K562 (cell line): ENCODE results near the gene AMFR. TPM values are rescaled to one million over a fixed set of nuclear protein-coding genes. Genes with fewer than 3 reads are reported as not detected.

ENCODE experiments used
- ATAC-seq: fragments of 200-7000 bp; cut with Tn5 transposase; 3 replicates; pipeline ENCODE4 v1.9.1; 2020; ENCODE audit warnings: moderate library complexity
- BruUV-seq: library from RNA; stranded (reverse); fragments of 400-500 nt; replicated peaks from 2 replicates; lab custom pipeline; 2021; lab: Mats Ljungman, UMichigan
- CTCF ChIA-PET: fragments of 300-600 bp; formaldehyde crosslinking; extraction: SDS; loops from one replicate; lab custom pipeline; 2021; ENCODE audit warnings: low intra/inter-chr PET ratio; lab: Yijun Ruan, JAX
- POLR2A ChIA-PET: fragments of 300-600, 350-650 bp; sonication (Branson Sonifier 250); formaldehyde crosslinking; extraction: SDS; loops from one replicate; lab custom pipeline; 2021; ENCODE audit warnings: antibody characterized with exemption, inconsistent platforms; lab: Yijun Ruan, JAX
- DNase-seq, 4 experiments: peaks; one replicate each; pipeline versions ENCODE4 v3.0.0 to v3.0.0-alpha.2; 2011 to 2018; ENCODE audit warnings: low spot score in 3 of 4, mixed read lengths in 3 of 4; ENCODE audit errors: extremely low read depth in 1 of 4
- FAIRE-seq: peaks from 2 replicates; lab custom pipeline; 2011; peaks lifted over from hg19 to GRCh38; lab: Jason Lieb, UNC
- H2AFZ ChIP-seq: 2 replicates; pipeline ENCODE4 v1.6.0; 2011; ENCODE audit warnings: low read depth, low read length, control low read depth, inconsistent platforms
- H3K27ac ChIP-seq: fragments of 200-600 bp; 3 replicates; pipeline ENCODE4 v1.8.0; 2011; ENCODE audit warnings: low read depth, mild to moderate bottlenecking, control low read depth, inconsistent platforms, low read length, moderate library complexity, mixed read lengths; ENCODE audit errors: extremely low read depth
- H3K27me3 ChIP-seq, 2 experiments: fragments of 300-600 bp in 1 of 2; 2 replicates in 1 of 2; 3 replicates in 1 of 2; pipeline versions ENCODE4 v1.6.0 to v1.8.0; 2011; ENCODE audit warnings: inconsistent platforms in 2 of 2, low read length in 2 of 2, mild to moderate bottlenecking in 1 of 2, mixed read lengths in 1 of 2, moderate library complexity in 1 of 2; ENCODE audit not compliant: control insufficient read depth in 2 of 2, insufficient read depth in 2 of 2
- H3K36me3 ChIP-seq: fragments of 300-600 bp; 3 replicates; pipeline ENCODE4 v1.8.0; 2011; ENCODE audit warnings: mild to moderate bottlenecking, low read length, inconsistent platforms; ENCODE audit not compliant: control insufficient read depth, insufficient read depth
- H3K4me1 ChIP-seq, 2 experiments: fragments of 200-600 bp in 1 of 2; replicated peaks in 1 of 2; 2 replicates in 1 of 2; 3 replicates in 1 of 2; pipeline versions ENCODE4 v1.5.1 to v1.8.0; 2011; ENCODE audit warnings: inconsistent platforms in 2 of 2, low read length in 2 of 2, mild to moderate bottlenecking in 1 of 2, mixed read lengths in 1 of 2, moderate library complexity in 1 of 2; ENCODE audit not compliant: control insufficient read depth in 2 of 2, insufficient read depth in 2 of 2
- H3K4me2 ChIP-seq: 2 replicates; pipeline ENCODE4 v1.6.1; 2011; ENCODE audit warnings: low read length, control low read depth, inconsistent platforms, mixed read lengths; ENCODE audit not compliant: insufficient read depth
- H3K4me3 ChIP-seq: fragments of 200-600 bp; sonication (generic), shearing (Covaris generic); 2 replicates; pipeline ENCODE4 v1.5.1; 2016; ENCODE audit warnings: control low read depth, inconsistent platforms
- H3K79me2 ChIP-seq: fragments of 200-600 bp; 3 replicates; pipeline ENCODE4 v1.8.0; 2011; ENCODE audit warnings: low read length, inconsistent platforms; ENCODE audit not compliant: control insufficient read depth, insufficient read depth
- H3K9ac ChIP-seq, 2 experiments: 2 replicates each; pipeline versions ENCODE4 v1.6.0 to v1.6.1; 2011; ENCODE audit warnings: low read depth in 2 of 2, low read length in 2 of 2, control low read depth in 1 of 2, inconsistent platforms in 1 of 2, mild to moderate bottlenecking in 1 of 2, mixed read lengths in 1 of 2; ENCODE audit not compliant: insufficient read depth in 1 of 2
- H3K9me1 ChIP-seq: one replicate; pipeline ENCODE4 v1.6.0; 2011; ENCODE audit warnings: inconsistent platforms, mild to moderate bottlenecking, low read length, moderate library complexity; ENCODE audit not compliant: control insufficient read depth, insufficient read depth
- H3K9me3 ChIP-seq: replicated peaks from 2 replicates; pipeline ENCODE4 v1.5.1; 2011; ENCODE audit warnings: low read depth, low read length, inconsistent platforms; ENCODE audit not compliant: control insufficient read depth, insufficient read depth
- H4K20me1 ChIP-seq: replicated peaks from 2 replicates; pipeline ENCODE4 v1.6.1; 2011; ENCODE audit warnings: low read length, inconsistent platforms, mixed read lengths; ENCODE audit not compliant: control insufficient read depth, insufficient read depth
- CREB5 ChIP-seq: fragments of 250-450 bp; sonication (Bioruptor Pico); IDR thresholded peaks from 2 replicates; pipeline ENCODE4 v1.5.0; 2020; ENCODE audit warnings: mild to moderate bottlenecking
- FOXJ3 ChIP-seq: sonication (generic); formaldehyde crosslinking; IDR thresholded peaks from 2 replicates; pipeline ENCODE4 v1.4.0; 2020; ENCODE audit warnings: mild to moderate bottlenecking, missing genetic modification reagents
- KLF10 ChIP-seq: fragments of 250-450 bp; sonication (Bioruptor Pico); IDR thresholded peaks from 2 replicates; pipeline ENCODE4 v1.6.1; 2021; ENCODE audit warnings: matching md5 sums
- PML ChIP-seq: IDR thresholded peaks from 2 replicates; pipeline ENCODE4 v1.6.1; 2012; ENCODE audit warnings: low read length, inconsistent platforms
- in situ Hi-C: fragments of 300-500 bp; cut with MboI; formaldehyde crosslinking; loops from 4 replicates; pipeline ENCODE4 v1.15.0; 2018; ENCODE audit warnings: inconsistent platforms, mixed read lengths
- intact Hi-C: fragments of 100-400 bp; cut with micrococcal nuclease; formaldehyde crosslinking; loops from 2 replicates; pipeline ENCODE4 v1.14.2; 2022
- polyA plus RNA-seq, 8 experiments: library from polyadenylated mRNA; depleted of rRNA in 4 of 8; stranded (reverse) in 5 of 8; unstranded in 3 of 8; fragments of >200 nt; fragmentation: Nextera tagmentation in 2 of 8; fragmentation: Illumina TruSeq in 1 of 8; extraction: Ambion mirVana in 2 of 8; extraction: Trizol in 1 of 8; gene quantifications; 2 replicates each; pipeline versions ENCODE4 v1.2.1 to v1.2.3, GENCODE V29; 2011 to 2014; ENCODE audit warnings: inconsistent platforms in 1 of 8, missing spikeins in 1 of 8
- total RNA-seq, 7 experiments: library from RNA; depleted of rRNA in 6 of 7; stranded (reverse); fragments of >200 nt in 6 of 7; fragmentation: Illumina TruSeq in 2 of 7; extraction: Trizol in 2 of 7; gene quantifications; 2 replicates each; pipeline versions ENCODE4 v1.2.1 to v1.2.3, GENCODE V29; 2011 to 2021; ENCODE audit warnings: low replicate concordance in 1 of 7
- TF ChIP-seq, protein P1 (sequence below): fragments of 250-450 bp; sonication (Bioruptor Pico); IDR thresholded peaks from 2 replicates; pipeline ENCODE4 v1.4.0; 2020

AMFR gene
- total and polyA plus RNA-seq, 9 of the 15 experiments (the other 6 are each of a cell fraction or from before 2014, with no cell fraction given) = 15.6 to 113 (median 58.4) TPM

- TF ChIP-seq CREB5 (CRISPR knock-in tag) (no peak), PML (no peak)
Measured at GRCh38 chr16:56438038-56438437, 12.7 kb upstream of the AMFR start (continued).

- no peak overlapping the region for H3K4me2 ChIP-seq
- POLR2A ChIA-PET = no interaction called here
- in situ Hi-C loops (no loop called here), intact Hi-C loops (no loop called here)
- H3K36me3 ChIP-seq = peaks cover 83% of the 10 kb centered on the region
- FAIRE-seq (no peak), DNase-seq (no peak), ATAC-seq (no peak)
- no peaks in the 10 kb centered on the region for H3K4me1 ChIP-seq
- BruUV-seq = no TSS peak
- 0 out of 3 replicates have a peak, but pooled peaks cover 5% of the 10 kb centered on the region for H3K79me2 ChIP-seq
- TF ChIP-seq KLF10 (CRISPR knock-in tag) (no peak), FOXJ3 (CRISPR knock-in tag) (no peak)
- TF ChIP-seq, protein P1, sequence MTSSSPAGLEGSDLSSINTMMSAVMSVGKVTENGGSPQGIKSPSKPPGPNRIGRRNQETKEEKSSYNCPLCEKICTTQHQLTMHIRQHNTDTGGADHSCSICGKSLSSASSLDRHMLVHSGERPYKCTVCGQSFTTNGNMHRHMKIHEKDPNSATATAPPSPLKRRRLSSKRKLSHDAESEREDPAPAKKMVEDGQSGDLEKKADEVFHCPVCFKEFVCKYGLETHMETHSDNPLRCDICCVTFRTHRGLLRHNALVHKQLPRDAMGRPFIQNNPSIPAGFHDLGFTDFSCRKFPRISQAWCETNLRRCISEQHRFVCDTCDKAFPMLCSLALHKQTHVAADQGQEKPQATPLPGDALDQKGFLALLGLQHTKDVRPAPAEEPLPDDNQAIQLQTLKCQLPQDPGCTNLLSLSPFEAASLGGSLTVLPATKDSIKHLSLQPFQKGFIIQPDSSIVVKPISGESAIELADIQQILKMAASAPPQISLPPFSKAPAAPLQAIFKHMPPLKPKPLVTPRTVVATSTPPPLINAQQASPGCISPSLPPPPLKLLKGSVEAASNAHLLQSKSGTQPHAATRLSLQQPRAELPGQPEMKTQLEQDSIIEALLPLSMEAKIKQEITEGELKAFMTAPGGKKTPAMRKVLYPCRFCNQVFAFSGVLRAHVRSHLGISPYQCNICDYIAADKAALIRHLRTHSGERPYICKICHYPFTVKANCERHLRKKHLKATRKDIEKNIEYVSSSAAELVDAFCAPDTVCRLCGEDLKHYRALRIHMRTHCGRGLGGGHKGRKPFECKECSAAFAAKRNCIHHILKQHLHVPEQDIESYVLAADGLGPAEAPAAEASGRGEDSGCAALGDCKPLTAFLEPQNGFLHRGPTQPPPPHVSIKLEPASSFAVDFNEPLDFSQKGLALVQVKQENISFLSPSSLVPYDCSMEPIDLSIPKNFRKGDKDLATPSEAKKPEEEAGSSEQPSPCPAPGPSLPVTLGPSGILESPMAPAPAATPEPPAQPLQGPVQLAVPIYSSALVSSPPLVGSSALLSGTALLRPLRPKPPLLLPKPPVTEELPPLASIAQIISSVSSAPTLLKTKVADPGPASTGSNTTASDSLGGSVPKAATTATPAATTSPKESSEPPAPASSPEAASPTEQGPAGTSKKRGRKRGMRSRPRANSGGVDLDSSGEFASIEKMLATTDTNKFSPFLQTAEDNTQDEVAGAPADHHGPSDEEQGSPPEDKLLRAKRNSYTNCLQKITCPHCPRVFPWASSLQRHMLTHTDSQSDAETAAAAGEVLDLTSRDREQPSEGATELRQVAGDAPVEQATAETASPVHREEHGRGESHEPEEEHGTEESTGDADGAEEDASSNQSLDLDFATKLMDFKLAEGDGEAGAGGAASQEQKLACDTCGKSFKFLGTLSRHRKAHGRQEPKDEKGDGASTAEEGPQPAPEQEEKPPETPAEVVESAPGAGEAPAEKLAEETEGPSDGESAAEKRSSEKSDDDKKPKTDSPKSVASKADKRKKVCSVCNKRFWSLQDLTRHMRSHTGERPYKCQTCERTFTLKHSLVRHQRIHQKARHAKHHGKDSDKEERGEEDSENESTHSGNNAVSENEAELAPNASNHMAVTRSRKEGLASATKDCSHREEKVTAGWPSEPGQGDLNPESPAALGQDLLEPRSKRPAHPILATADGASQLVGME = no peak
- no peak overlapping the region for H3K9ac ChIP-seq
- H2AFZ ChIP-seq = no peak overlapping the region
- no peaks in the 10 kb centered on the region for H3K9me1 ChIP-seq
- H3K9me3 ChIP-seq = no peaks in the 10 kb centered on the region
- CTCF ChIA-PET = no interaction called here
- H3K27ac ChIP-seq = no peak overlapping the region
- no peak overlapping the region for H3K4me3 ChIP-seq
- no peaks in the 10 kb centered on the region for H3K27me3 ChIP-seq
- H4K20me1 ChIP-seq = no peaks in the 10 kb centered on the region
Measured at GRCh38 chr16:56436258-56436657, 10.9 kb upstream of the AMFR start.
